Measurements from ENCODE around the gene BPIFB3.
"Not testable (repeated sequence)": the region's sequence is repeated elsewhere in the genome, so short reads cannot be mapped to it uniquely, and the experiment has no call there.

BPIFB3 gene

GRCh38 chr20:33091693-33092092, 38.0 kb downstream of the BPIFB3 start:
- no peak for FAIRE-seq

- FAIRE-seq, result no peak
These were observed 38.7 kb downstream of the BPIFB3 start for GRCh38 chr20:33092361-33092760.

- no peak for FAIRE-seq
These were observed 39.4 kb downstream of the BPIFB3 start for GRCh38 chr20:33093074-33093473.

GRCh38 chr20:33093582-33093981, 39.9 kb downstream of the BPIFB3 start:
- FAIRE-seq, result no peak

GRCh38 chr20:33095249-33095648, 41.5 kb downstream of the BPIFB3 start:
- FAIRE-seq, result no peak

- peak; percentile 89 for FAIRE-seq
These were observed 42.3 kb downstream of the BPIFB3 start for GRCh38 chr20:33095902-33096584.

GRCh38 chr20:33097001-33097400, 43.3 kb downstream of the BPIFB3 start:
- FAIRE-seq, result no peak

- FAIRE-seq, result no peak
These were observed 46.3 kb downstream of the BPIFB3 start for GRCh38 chr20:33099843-33100538.

GRCh38 chr20:33103556-33103955, 49.9 kb downstream of the BPIFB3 start:
- no peak for FAIRE-seq

GRCh38 chr20:33104336-33104735, 50.6 kb downstream of the BPIFB3 start:
- FAIRE-seq, result no peak

- no peak for FAIRE-seq
These were observed 51.7 kb downstream of the BPIFB3 start for GRCh38 chr20:33105316-33105924.

- not testable (repeated sequence) for FAIRE-seq
These were observed 52.4 kb downstream of the BPIFB3 start for GRCh38 chr20:33106058-33106620.

GRCh38 chr20:33108661-33109060, 55.0 kb downstream of the BPIFB3 start:
- FAIRE-seq, result no peak

GRCh38 chr20:33110147-33110825, 56.6 kb downstream of the BPIFB3 start:
- no peak for FAIRE-seq

- no peak for FAIRE-seq
These were observed 57.6 kb downstream of the BPIFB3 start for GRCh38 chr20:33111306-33111705.

GRCh38 chr20:33112547-33113386, 59.1 kb downstream of the BPIFB3 start:
- FAIRE-seq, result no peak

- no peak for FAIRE-seq
These were observed 59.7 kb downstream of the BPIFB3 start for GRCh38 chr20:33113387-33113908.

GRCh38 chr20:33115501-33115900, 61.8 kb downstream of the BPIFB3 start:
- FAIRE-seq, result not testable (repeated sequence)

- FAIRE-seq, result no peak
These were observed 66.3 kb downstream of the BPIFB3 start for GRCh38 chr20:33119725-33120720.

- FAIRE-seq, result no peak
These were observed 67.2 kb downstream of the BPIFB3 start for GRCh38 chr20:33120934-33121333.

- FAIRE-seq, result not testable (repeated sequence)
These were observed 68.6 kb downstream of the BPIFB3 start for GRCh38 chr20:33122297-33122696.

All from TTC549 (cell line).